HG03354 (cell line): ENCODE measurements around the gene MEOX1.

ENCODE experiments used
- ATAC-seq: cut with Tn5 transposase; IDR thresholded peaks from one replicate; pipeline ENCODE4 v1.9.1; 2021; ENCODE audit warnings: mild to moderate bottlenecking; ENCODE audit not compliant: unreplicated experiment, poor library complexity, severe bottlenecking

The MEOX1 gene

GRCh38 chr17:43599835-43600234 is 61.9 kb downstream of the MEOX1 start:
- no peak for ATAC-seq

- no peak for ATAC-seq
Measured at GRCh38 chr17:43599046-43599395, 62.7 kb downstream of the MEOX1 start.

- no peak for ATAC-seq
Measured at GRCh38 chr17:43598357-43599045, 63.2 kb downstream of the MEOX1 start.

GRCh38 chr17:43597624-43598356 is 63.9 kb downstream of the MEOX1 start:
- ATAC-seq: no peak

GRCh38 chr17:43595466-43595865 is 66.3 kb downstream of the MEOX1 start:
- ATAC-seq: no peak

- no peak for ATAC-seq
Measured at GRCh38 chr17:43591779-43592562, 69.8 kb downstream of the MEOX1 start.

- no peak for ATAC-seq
Measured at GRCh38 chr17:43591001-43591400, 70.7 kb downstream of the MEOX1 start.
